ENCODE results near the gene FAM98B.

DNA sequence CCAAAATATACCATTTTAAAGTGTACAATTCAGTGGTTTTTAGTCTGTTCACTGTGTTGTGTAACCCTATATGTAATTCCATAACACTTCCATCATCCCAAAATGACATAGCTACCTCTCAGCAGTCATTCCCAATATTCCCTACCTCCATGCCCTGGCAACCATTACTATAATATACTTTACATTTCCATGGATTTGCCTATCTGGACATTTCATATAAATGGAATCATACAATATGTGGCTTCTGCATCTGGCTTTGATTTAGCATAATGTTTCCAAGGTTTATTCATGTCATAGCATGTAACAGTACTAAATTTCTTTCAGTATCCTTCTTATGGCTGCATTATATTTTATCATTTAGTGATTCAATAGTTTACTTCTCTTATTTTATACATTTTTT is 25.3 kb downstream of the FAM98B start:
- TF ChIP-seq POLR2A (IDR thresholded peaks at IDR 0.05) (no peak), POLR2AphosphoS5 (IDR thresholded peaks at IDR 0.05) (no peak)
- TF ChIP-seq, protein P1, sequence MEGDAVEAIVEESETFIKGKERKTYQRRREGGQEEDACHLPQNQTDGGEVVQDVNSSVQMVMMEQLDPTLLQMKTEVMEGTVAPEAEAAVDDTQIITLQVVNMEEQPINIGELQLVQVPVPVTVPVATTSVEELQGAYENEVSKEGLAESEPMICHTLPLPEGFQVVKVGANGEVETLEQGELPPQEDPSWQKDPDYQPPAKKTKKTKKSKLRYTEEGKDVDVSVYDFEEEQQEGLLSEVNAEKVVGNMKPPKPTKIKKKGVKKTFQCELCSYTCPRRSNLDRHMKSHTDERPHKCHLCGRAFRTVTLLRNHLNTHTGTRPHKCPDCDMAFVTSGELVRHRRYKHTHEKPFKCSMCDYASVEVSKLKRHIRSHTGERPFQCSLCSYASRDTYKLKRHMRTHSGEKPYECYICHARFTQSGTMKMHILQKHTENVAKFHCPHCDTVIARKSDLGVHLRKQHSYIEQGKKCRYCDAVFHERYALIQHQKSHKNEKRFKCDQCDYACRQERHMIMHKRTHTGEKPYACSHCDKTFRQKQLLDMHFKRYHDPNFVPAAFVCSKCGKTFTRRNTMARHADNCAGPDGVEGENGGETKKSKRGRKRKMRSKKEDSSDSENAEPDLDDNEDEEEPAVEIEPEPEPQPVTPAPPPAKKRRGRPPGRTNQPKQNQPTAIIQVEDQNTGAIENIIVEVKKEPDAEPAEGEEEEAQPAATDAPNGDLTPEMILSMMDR (IDR thresholded peaks at IDR 0.05), result no peak
